ENCODE measurements around the gene CCDC12. TPM values are rescaled to one million over a fixed set of nuclear protein-coding genes. Genes with fewer than 3 reads are reported as not detected.

CCDC12 gene
- total and polyA plus RNA-seq, 3 donors from 2014 or later: 43.3 to 66.6 (median 59.6) TPM

DNA sequence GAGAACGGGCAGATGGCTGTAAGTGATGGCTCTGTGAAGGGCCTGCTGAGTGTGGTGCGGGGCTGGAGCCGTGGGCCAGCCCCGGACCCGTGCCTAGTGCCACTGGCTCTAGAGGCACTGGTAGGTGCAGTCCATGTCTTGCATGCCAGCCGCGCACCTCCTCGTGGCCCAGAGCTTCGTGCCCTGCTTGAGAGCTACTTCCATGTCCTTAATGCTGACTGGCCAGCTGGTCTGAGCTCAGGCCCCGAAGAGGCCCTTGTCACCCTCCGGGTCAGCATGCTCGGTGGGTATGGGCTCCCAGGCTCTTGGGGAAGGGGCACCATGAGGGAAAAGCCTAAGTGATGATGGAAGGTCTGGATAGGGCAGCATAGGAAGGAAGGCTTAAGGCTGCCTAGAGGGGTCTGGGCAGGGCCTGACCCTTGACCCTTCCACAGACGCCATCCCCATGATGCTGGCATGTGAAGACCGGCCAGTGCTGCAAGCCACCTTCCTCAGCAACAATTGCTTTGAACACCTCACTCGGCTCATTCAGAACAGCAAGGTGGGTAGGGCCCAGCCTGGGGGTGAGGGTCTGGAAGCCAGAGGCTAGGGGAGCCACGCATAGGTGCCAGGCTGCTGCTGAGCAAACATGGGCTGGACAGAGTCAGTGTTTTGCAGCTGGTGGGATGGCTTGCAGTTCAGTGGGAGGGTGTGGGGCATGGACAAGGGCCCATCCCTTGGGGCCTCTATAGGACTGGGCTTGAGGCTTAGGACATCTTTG is 15.0 kb upstream of the CCDC12 start:
- H3K36me3 ChIP-seq (ENCODE audit: low read depth, missing control alignments): no peaks in the 10 kb centered on the region
- no peak for DNase-seq
- intact Hi-C loops (cut with DNase I; ENCODE audit: low total_unique reads): no loop called here
- no peak for TF ChIP-seq POLR2A (IDR thresholded peaks at IDR 0.05)
- no peak for TF ChIP-seq CTCF (IDR thresholded peaks at IDR 0.05)
- no peaks in the 10 kb centered on the region for H3K4me1 ChIP-seq
- H3K4me3 ChIP-seq: no peak overlapping the region
- WGBS, 2 donors: 96 to 97% methylated on average over 12 to 16 of the region's 16 CpGs
- no peaks in the 10 kb centered on the region for H3K9me3 ChIP-seq
- no peaks in the 10 kb centered on the region for H3K27me3 ChIP-seq
- H3K27ac ChIP-seq: no peak overlapping the region

- Histone ChIP-seq H3K36me3 (ENCODE audit: low read depth, missing control alignments) (no peaks in the 10 kb centered on the region), H3K4me1 (no peaks in the 10 kb centered on the region), H3K27me3 (no peaks in the 10 kb centered on the region), H3K4me3 (no peak overlapping the region), H3K9me3 (no peaks in the 10 kb centered on the region), H3K27ac (no peak overlapping the region)
- TF ChIP-seq POLR2A (IDR thresholded peaks at IDR 0.05): no peak
- no peak for TF ChIP-seq CTCF (IDR thresholded peaks at IDR 0.05)
- DNase-seq: peak; percentile 39
- intact Hi-C loops (cut with DNase I; ENCODE audit: low total_unique reads): no loop called here
- WGBS, 2 donors: 78% methylated on average over 9 to 11 of the region's 11 CpGs
Measured at GRCh38 chr3:46990573-46991374, 14.2 kb upstream of the CCDC12 start.

DNA sequence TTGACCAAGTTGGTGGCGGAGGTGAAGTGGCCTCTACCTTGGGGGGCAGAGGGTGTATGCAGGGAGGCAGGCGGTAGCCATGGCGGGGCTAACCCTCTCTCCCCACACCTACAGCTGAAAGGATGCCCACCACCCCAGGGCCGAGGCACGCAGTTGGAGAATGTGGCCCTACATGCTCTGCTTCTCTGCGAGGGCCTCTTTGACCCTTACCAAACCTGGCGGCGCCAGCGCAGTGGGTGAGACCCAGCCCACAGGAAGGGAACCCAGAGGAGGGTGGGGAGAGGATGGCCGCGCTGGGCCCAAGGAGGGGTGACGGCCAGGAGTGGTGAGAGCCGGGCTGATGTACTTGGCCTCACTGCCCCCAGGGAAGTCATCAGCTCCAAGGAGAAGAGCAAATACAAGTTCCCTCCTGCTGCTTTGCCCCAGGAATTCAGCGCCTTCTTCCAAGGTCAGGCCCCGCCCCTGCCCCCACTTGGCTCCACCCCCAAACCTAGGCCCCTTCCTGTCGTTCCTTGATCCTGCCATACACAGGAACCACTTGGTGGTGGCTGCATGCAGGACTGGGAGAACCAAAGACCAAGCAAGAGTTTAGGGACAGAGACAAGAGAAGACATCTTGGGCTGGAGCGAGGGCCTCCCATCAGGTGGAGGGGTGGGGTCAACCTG is 12.7 kb upstream of the CCDC12 start:
- no peaks in the 10 kb centered on the region for H3K4me1 ChIP-seq
- no peak for DNase-seq
- no peaks in the 10 kb centered on the region for H3K36me3 ChIP-seq (ENCODE audit: low read depth, missing control alignments)
- no peak overlapping the region for H3K27ac ChIP-seq
- TF ChIP-seq CTCF (IDR thresholded peaks at IDR 0.05) (no peak), POLR2A (IDR thresholded peaks at IDR 0.05) (no peak)
- intact Hi-C loops (cut with DNase I; ENCODE audit: low total_unique reads): no loop called here
- 87 to 89% methylated on average over 10 to 17 of the region's 17 CpGs for WGBS, 2 donors
- H3K4me3 ChIP-seq: no peak overlapping the region
- H3K27me3 ChIP-seq: no peaks in the 10 kb centered on the region
- H3K9me3 ChIP-seq: no peaks in the 10 kb centered on the region

GRCh38 chr3:46988616-46989015 is 12.1 kb upstream of the CCDC12 start:
- Histone ChIP-seq H3K27ac (no peak overlapping the region), H3K9me3 (no peaks in the 10 kb centered on the region), H3K4me1 (no peaks in the 10 kb centered on the region), H3K36me3 (ENCODE audit: low read depth, missing control alignments) (no peaks in the 10 kb centered on the region), H3K4me3 (no peak overlapping the region), H3K27me3 (no peaks in the 10 kb centered on the region)
- DNase-seq: no peak
- TF ChIP-seq POLR2A (IDR thresholded peaks at IDR 0.05) (no peak), CTCF (IDR thresholded peaks at IDR 0.05) (no peak)
- 87 to 89% methylated on average over 4 of the region's 4 CpGs for WGBS, 2 donors
- intact Hi-C loops (cut with DNase I; ENCODE audit: low total_unique reads): no loop called here
